ENCODE data around the gene RABAC1.

Gene RABAC1

GRCh38 chr19:41913538-41914423, 45.3 kb downstream of the RABAC1 start:
- DNase-seq: no peak

- DNase-seq: no peak
Measured at GRCh38 chr19:41912899-41913537, 46.1 kb downstream of the RABAC1 start.

DNA sequence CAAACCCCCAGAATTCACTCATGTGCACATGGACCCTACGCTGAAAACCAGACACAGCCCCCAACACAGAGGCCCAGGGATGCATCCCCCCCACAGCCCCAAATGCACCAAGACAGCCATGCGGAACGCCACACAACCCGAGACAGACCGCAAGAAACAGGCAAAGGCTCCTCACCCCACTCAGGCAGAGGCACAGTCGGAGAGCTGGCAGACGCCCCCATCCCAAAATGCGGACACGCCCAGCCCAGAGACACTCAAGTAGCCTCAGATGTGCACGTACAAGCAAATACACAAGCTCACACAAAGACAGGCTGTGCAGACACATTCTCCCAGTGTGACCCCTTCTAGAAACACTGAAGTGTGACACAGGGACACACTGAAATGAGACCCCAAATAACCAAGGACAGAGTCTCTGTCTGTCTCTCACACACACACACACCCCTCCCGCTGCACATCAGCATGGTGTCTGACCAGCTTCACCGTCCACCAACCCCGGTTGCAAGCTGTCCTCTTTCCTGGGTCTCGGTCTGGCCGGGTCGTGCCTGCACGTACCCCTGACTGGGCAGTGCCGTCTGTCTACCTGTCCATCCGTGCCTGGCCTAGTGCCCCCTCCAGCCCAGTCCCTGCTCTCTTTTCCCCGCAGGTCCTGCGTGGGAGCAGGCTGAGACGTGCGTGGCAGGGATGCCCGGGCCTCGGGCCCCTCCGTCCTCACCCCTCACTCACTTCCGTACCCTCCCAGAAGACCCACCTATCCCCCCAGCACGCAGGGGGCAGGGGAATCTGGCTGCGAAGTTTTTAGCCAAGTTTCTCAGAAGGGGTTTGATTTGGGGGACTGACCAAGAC, 47.0 kb downstream of the RABAC1 start:
- DNase-seq: no peak

- no peak for DNase-seq
Measured at GRCh38 chr19:41910992-41911888, 47.9 kb downstream of the RABAC1 start.

GRCh38 chr19:41910240-41910991, 48.7 kb downstream of the RABAC1 start:
- DNase-seq: no peak

GRCh38 chr19:41909706-41910105, 49.4 kb downstream of the RABAC1 start:
- no peak for DNase-seq

- DNase-seq: no peak
Measured at GRCh38 chr19:41908724-41909464, 50.2 kb downstream of the RABAC1 start.

DNA sequence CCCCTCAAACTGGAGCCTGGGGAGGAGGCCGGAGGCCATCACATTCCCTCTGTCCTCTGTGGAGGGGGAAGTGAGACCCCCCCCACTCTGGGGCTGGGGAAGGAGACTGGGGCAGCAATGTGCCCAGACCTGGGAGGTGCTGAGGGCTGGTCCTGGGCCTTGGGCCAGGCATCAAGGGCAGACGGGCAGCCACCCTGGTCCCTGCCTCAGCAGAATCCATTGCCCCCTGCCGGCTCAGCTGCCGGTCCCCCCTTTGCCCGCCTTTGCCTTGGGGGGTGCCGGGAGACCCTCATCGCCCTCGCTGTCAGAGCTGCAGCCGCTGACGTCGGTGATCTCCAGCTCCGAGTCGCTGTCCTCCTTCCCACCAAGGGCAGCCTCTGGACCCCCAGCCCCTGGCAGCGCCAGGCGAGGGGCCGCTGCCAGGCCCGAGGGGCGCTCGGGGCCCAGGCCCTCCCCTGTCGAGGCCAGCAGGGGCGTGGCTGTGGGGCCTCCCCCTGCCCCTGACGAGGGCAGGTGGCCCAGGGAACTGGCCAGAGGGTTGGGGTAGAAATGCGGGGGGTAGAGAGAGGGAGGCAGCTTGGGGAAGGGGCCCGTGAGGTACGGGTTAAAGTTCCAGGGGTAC, 51.0 kb downstream of the RABAC1 start:
- no peak for DNase-seq

GRCh38 chr19:41906916-41907680, 52.0 kb downstream of the RABAC1 start:
- no peak for DNase-seq

Measured in CD4-positive, alpha-beta T cell treated with Interferon gamma for 1 hour (primary cell).